Erythroblast (primary cell): ENCODE data around the gene SUSD2.

ENCODE experiments used
- GATA1 ChIP-seq: IDR thresholded peaks from 2 replicates; pipeline ENCODE4 v1.6.1; 2011; ENCODE audit warnings: low read depth, mild to moderate bottlenecking, control low read depth, low read length, moderate library complexity
- POLR2A ChIP-seq: IDR thresholded peaks from 2 replicates; pipeline ENCODE4 v1.6.1; 2011; ENCODE audit warnings: mild to moderate bottlenecking, low read length

DNA sequence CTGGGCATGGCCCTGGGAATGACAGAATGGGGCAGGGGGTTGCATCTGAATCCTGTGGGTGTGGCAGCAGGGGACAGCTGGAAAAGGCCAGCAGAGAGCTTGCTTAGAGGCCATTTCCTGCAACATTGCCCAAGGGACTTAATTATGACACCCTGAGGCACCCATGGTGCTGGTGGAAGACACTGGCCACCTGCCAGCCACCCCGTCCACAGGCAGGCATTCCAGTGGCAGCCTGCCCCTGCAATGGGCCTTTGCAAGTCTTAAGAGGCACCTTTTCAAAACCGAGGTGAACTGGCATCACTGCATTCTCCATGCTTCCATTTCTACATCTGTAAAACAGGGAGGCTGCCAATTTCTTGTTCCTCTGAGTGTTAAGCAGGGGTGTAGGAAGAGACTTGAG, 21.6 kb upstream of the SUSD2 start:
- TF ChIP-seq POLR2A (no peak), GATA1 (no peak)
